HCT116 (cell line): ENCODE data around the gene BCL2L13. TPM values are rescaled to one million over a fixed set of nuclear protein-coding genes. Genes with fewer than 3 reads are reported as not detected.

Experiments
- ATAC-seq: fragments of 200-7000 bp; cut with Tn5 transposase; 2 replicates; pipeline ENCODE4 v1.9.1; 2020; ENCODE audit warnings: mild to moderate bottlenecking, moderate library complexity
- BruUV-seq: library from RNA; stranded (reverse); fragments of 400-500 nt; replicated peaks from 2 replicates; lab custom pipeline; 2021; lab: Mats Ljungman, UMichigan
- CTCF ChIA-PET: fragments of 300-600 bp; sonication (Branson Sonifier 250); formaldehyde crosslinking; loops from one replicate; lab custom pipeline; 2021; ENCODE audit warnings: antibody characterized with exemption; lab: Charles Lee
- POLR2A ChIA-PET: fragments of 300-600, 350-600 bp; sonication (Branson Sonifier 250); formaldehyde crosslinking; loops from one replicate; lab custom pipeline; 2021; ENCODE audit warnings: antibody characterized with exemption; lab: Charles Lee
- RAD21 ChIA-PET, 2 experiments: fragments of 300-600 bp; sonication (Branson Sonifier 250); formaldehyde crosslinking; loops; one replicate each; lab custom pipeline; 2023; ENCODE audit warnings: low total read pairs in 2 of 2; ENCODE audit not compliant: uncharacterized antibody in 2 of 2, unreplicated experiment in 2 of 2, low non-redundant PET in 1 of 2; lab: Charles Lee
- DNase-seq: peaks from one replicate; pipeline ENCODE4 v3.0.0-alpha.2; 2010; ENCODE audit warnings: low read depth, low spot score
- H2AFZ ChIP-seq: fragments of 200-600 bp; shearing (Covaris generic), sonication (generic); 2 replicates; pipeline ENCODE4 v1.6.1; 2017; ENCODE audit warnings: low read depth, mixed run types, mixed read lengths, antibody characterized with exemption, low read length; ENCODE audit not compliant: poor library complexity, severe bottlenecking
- H3K27ac ChIP-seq: 2 replicates; pipeline ENCODE4 v1.5.1; 2012; ENCODE audit warnings: low read depth, low read length
- H3K27me3 ChIP-seq: fragments of 200-600 bp; sonication (generic); 2 replicates; pipeline ENCODE4 v1.6.1; 2016; ENCODE audit warnings: mixed run types, low read length, mixed read lengths; ENCODE audit not compliant: insufficient read depth
- H3K36me3 ChIP-seq, 2 experiments: fragments of 200-500 bp in 1 of 2; fragments of 200-600 bp in 1 of 2; sonication (Bioruptor generic) in 1 of 2; sonication (generic) in 1 of 2; 2 replicates each; pipeline versions ENCODE4 v1.5.1 to v1.6.1; 2014 to 2016; ENCODE audit warnings: low read length in 2 of 2, inconsistent platforms in 1 of 2, mixed read lengths in 1 of 2, mixed run types in 1 of 2; ENCODE audit not compliant: insufficient read depth in 2 of 2, control insufficient read depth in 1 of 2
- H3K4me1 ChIP-seq, 2 experiments: fragments of 200-600 bp in 1 of 2; sonication (generic) in 1 of 2; 2 replicates each; pipeline versions ENCODE4 v1.5.1 to v1.6.1; 2012 to 2017; ENCODE audit warnings: low read length in 2 of 2, inconsistent platforms in 1 of 2, mild to moderate bottlenecking in 1 of 2, mixed read lengths in 1 of 2, mixed run types in 1 of 2, moderate library complexity in 1 of 2; ENCODE audit not compliant: insufficient read depth in 2 of 2, control insufficient read depth in 1 of 2
- H3K4me2 ChIP-seq: fragments of 200-600 bp; sonication (generic); 2 replicates; pipeline ENCODE4 v1.6.1; 2017; ENCODE audit warnings: mixed run types, low read length, mixed read lengths
- H3K4me3 ChIP-seq, 2 experiments: fragments of 200-600 bp in 1 of 2; sonication (generic) in 1 of 2; replicated peaks in 1 of 2; 2 replicates each; pipeline ENCODE4 v1.5.1; 2011 to 2016; ENCODE audit warnings: low read length in 2 of 2, control low read depth in 1 of 2, low read depth in 1 of 2, mild to moderate bottlenecking in 1 of 2, mixed read lengths in 1 of 2, mixed run types in 1 of 2
- H3K79me2 ChIP-seq: fragments of 200-600 bp; sonication (generic); 2 replicates; pipeline ENCODE4 v1.6.1; 2017; ENCODE audit warnings: mild to moderate bottlenecking, mixed run types, low read length, moderate library complexity, mixed read lengths; ENCODE audit not compliant: insufficient read depth
- H3K9ac ChIP-seq: fragments of 200-600 bp; sonication (generic); 2 replicates; pipeline ENCODE4 v1.6.1; 2016; ENCODE audit warnings: low read length, mixed read lengths
- H3K9me2 ChIP-seq: fragments of 200-600 bp; sonication (generic), shearing (Covaris generic); 2 replicates; pipeline ENCODE4 v1.6.1; 2017; ENCODE audit warnings: mixed run types, mild to moderate bottlenecking, moderate library complexity; ENCODE audit not compliant: insufficient read depth
- H3K9me3 ChIP-seq, 2 experiments: fragments of 200-500 bp in 1 of 2; fragments of 200-600 bp in 1 of 2; sonication (Bioruptor generic) in 1 of 2; sonication (generic) in 1 of 2; 2 replicates each; pipeline ENCODE4 v1.6.1; 2014 to 2017; ENCODE audit warnings: low read length in 2 of 2, mixed read lengths in 2 of 2, inconsistent platforms in 1 of 2, low read depth in 1 of 2, mild to moderate bottlenecking in 1 of 2, mixed run types in 1 of 2, moderate library complexity in 1 of 2; ENCODE audit not compliant: control insufficient read depth in 1 of 2, insufficient read depth in 1 of 2
- H4K20me1 ChIP-seq: fragments of 200-600 bp; sonication (generic), shearing (Covaris generic); 2 replicates; pipeline ENCODE4 v1.6.1; 2017; ENCODE audit warnings: mixed run types, mild to moderate bottlenecking, moderate library complexity; ENCODE audit not compliant: insufficient read depth
- ATF3 ChIP-seq: IDR thresholded peaks from 2 replicates; pipeline ENCODE4 v1.6.1; 2012
- CEBPB ChIP-seq: IDR thresholded peaks from 2 replicates; pipeline ENCODE4 v1.6.1; 2012; ENCODE audit warnings: low read depth
- CTCF ChIP-seq, 3 experiments: fragments of 200-600 bp in 1 of 3; sonication (generic) in 1 of 3; IDR thresholded peaks in 2 of 3; conservative IDR thresholded peaks in 1 of 3; 2 replicates each; pipeline ENCODE4 v1.5.1; 2012 to 2017; ENCODE audit warnings: low read depth in 2 of 3, low read length in 2 of 3, antibody characterized with exemption in 1 of 3, borderline replicate concordance in 1 of 3, control low read depth in 1 of 3, mild to moderate bottlenecking in 1 of 3, mixed read lengths in 1 of 3, mixed run types in 1 of 3, moderate library complexity in 1 of 3; ENCODE audit not compliant: insufficient read depth in 1 of 3
- EGR1 ChIP-seq: IDR thresholded peaks from 2 replicates; pipeline ENCODE4 v1.6.1; 2012; ENCODE audit warnings: low read depth
- ELF1 ChIP-seq: IDR thresholded peaks from 2 replicates; pipeline ENCODE4 v1.6.1; 2012; ENCODE audit warnings: low read depth, borderline replicate concordance
- EZH2phosphoT487 ChIP-seq: fragments of 200-600 bp; IDR thresholded peaks from 2 replicates; pipeline ENCODE4 v1.6.1; 2018; ENCODE audit warnings: antibody characterized with exemption, borderline replicate concordance
- MAX ChIP-seq: IDR thresholded peaks from 2 replicates; pipeline ENCODE4 v1.6.1; 2012
- POLR2A ChIP-seq: IDR thresholded peaks from 2 replicates; pipeline ENCODE4 v1.7.0; 2011; ENCODE audit warnings: borderline replicate concordance; ENCODE audit not compliant: insufficient read depth, insufficient read length; ENCODE audit errors: extremely low read depth
- POLR2AphosphoS5 ChIP-seq: IDR thresholded peaks from 2 replicates; pipeline ENCODE4 v1.6.1; 2011; ENCODE audit warnings: mild to moderate bottlenecking, low read depth, low read length, moderate library complexity
- RAD21 ChIP-seq: IDR thresholded peaks from 2 replicates; pipeline ENCODE4 v1.6.1; 2012; ENCODE audit warnings: low read depth, mild to moderate bottlenecking
- SIN3A ChIP-seq: IDR thresholded peaks from 2 replicates; pipeline ENCODE4 v1.6.1; 2012; ENCODE audit warnings: low read depth
- SRF ChIP-seq: IDR thresholded peaks from 2 replicates; pipeline ENCODE4 v1.6.1; 2012; ENCODE audit warnings: low read depth
- TCF7L2 ChIP-seq: IDR thresholded peaks from 2 replicates; pipeline ENCODE4 v1.7.0; 2011; ENCODE audit warnings: borderline replicate concordance, inconsistent platforms; ENCODE audit not compliant: insufficient read depth, insufficient read length; ENCODE audit errors: extremely low read depth
- YY1 ChIP-seq: IDR thresholded peaks from 2 replicates; pipeline ENCODE4 v1.6.1; 2011; ENCODE audit warnings: low read length, low read depth, moderate library complexity, mild to moderate bottlenecking; ENCODE audit not compliant: insufficient replicate concordance; ENCODE audit errors: extremely low read depth
- ZFX ChIP-seq: fragments of 450-650 bp; IDR thresholded peaks from 2 replicates; pipeline ENCODE4 v1.6.1; 2017
- intact Hi-C: fragments of 100-400 bp; cut with micrococcal nuclease; formaldehyde crosslinking; loops from 2 replicates; pipeline ENCODE4 v1.10.0; 2022
- total RNA-seq: library from RNA; stranded (reverse); gene quantifications from one replicate; pipeline ENCODE4 v1.2.1, GENCODE V29; 2021; ENCODE audit not compliant: unreplicated experiment

BCL2L13 gene
- total RNA-seq, 1 experiment from 2014 or later: 38.6 TPM

DNA sequence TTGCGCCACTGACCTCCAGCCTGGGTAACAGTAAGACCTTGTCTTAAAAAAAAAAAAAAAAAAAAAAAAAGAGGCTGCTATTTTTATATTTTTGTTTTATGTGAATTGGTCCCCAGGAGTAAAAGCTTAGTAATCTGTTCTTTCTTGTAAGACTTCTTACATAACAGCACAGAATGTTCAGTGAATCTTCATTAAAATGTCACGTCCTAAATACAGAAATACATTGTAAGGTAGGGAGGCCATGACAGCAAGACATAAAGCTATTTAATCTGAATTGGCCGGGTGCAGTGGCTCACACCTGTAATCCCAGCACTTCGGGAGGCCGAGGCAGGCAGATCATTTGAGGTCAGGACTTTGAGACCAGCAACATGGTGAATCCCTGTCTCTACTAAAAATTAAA is 71.5 kb downstream of the BCL2L13 start:
- Histone ChIP-seq H2AFZ (no peak overlapping the region), H3K36me3 (no peaks in the 10 kb centered on the region), H3K4me2 (no peak overlapping the region), H3K9me2 (no peaks in the 10 kb centered on the region), H3K4me3 (no peak overlapping the region), H3K9me3 (no peaks in the 10 kb centered on the region), H3K27me3 (no peaks in the 10 kb centered on the region), H3K27ac (no peak overlapping the region), H3K79me2 (no peaks in the 10 kb centered on the region), H4K20me1 (no peaks in the 10 kb centered on the region), H3K9ac (no peak overlapping the region), H3K4me1 (peaks cover 12 to 21% of the 10 kb centered on the region in 2 experiments; a peak in 3 of 4 replicates)
- ATAC-seq (no peak), DNase-seq (no peak)
- ChIA-PET CTCF (no interaction called here), RAD21 (no interaction called here), POLR2A (no interaction called here)
- TF ChIP-seq MAX: no peak
- no peak for TF ChIP-seq ZFX
- no peak for TF ChIP-seq CTCF (IDR thresholded peaks at IDR 0.05 in 2 of 3, conservative IDR thresholded peaks at IDR 0.05 in 1 of 3; ENCODE audit: borderline replicate concordance in 1 of 3, insufficient read depth in 1 of 3, low read depth in 2 of 3, low read length in 2 of 3)
- no peak for TF ChIP-seq EGR1
- no peak for TF ChIP-seq ATF3
- no peak for TF ChIP-seq CEBPB
- no peak for TF ChIP-seq YY1
- TF ChIP-seq EZH2phosphoT487: no peak
- TF ChIP-seq RAD21: no peak
- no peak for TF ChIP-seq SRF
- TF ChIP-seq POLR2AphosphoS5: no peak
- no peak for TF ChIP-seq SIN3A
- no peak for TF ChIP-seq ELF1
- TF ChIP-seq POLR2A: no peak
- TF ChIP-seq TCF7L2: no peak
- no TSS peak for BruUV-seq
- intact Hi-C loops: no loop called here
